ENCODE results near the gene ANO7.

The ANO7 gene

GRCh38 chr2:241188361-241189092 is at the start of gene ANO7:
TSS of gene ANO7 (plus strand) at chr2:241188677. CDS start at chr2:241190064, 1,387 bp downstream.
- no peak for DNase-seq

GRCh38 chr2:241139531-241140444 is 48.7 kb upstream of the ANO7 start:
- no peak for DNase-seq

GRCh38 chr2:241140445-241140840 is 48.0 kb upstream of the ANO7 start:
- DNase-seq: no peak

- no peak for DNase-seq
Observed at GRCh38 chr2:241141214-241141770, 47.2 kb upstream of the ANO7 start.

GRCh38 chr2:241142063-241142462 is 46.4 kb upstream of the ANO7 start:
- DNase-seq: no peak

GRCh38 chr2:241142593-241142992 is 45.9 kb upstream of the ANO7 start:
- no peak for DNase-seq

- no peak for DNase-seq
Observed at GRCh38 chr2:241146286-241146685, 42.2 kb upstream of the ANO7 start.

GRCh38 chr2:241147336-241147735 is 41.1 kb upstream of the ANO7 start:
- no peak for DNase-seq

GRCh38 chr2:241148239-241148638 is 40.2 kb upstream of the ANO7 start:
- no peak for DNase-seq

- peak; percentile 88 to 91 for DNase-seq
Observed at GRCh38 chr2:241148891-241149674, 39.4 kb upstream of the ANO7 start, which contains the start of gene PASK. TSS of gene PASK (minus strand) at chr2:241149472. CDS start at chr2:241143032, 6,440 bp downstream.

- DNase-seq: no peak
Observed at GRCh38 chr2:241149675-241149924, 38.9 kb upstream of the ANO7 start.

GRCh38 chr2:241149925-241150659 is 38.4 kb upstream of the ANO7 start, which contains the start of gene PPP1R7:
TSS of gene PPP1R7 (plus strand) at chr2:241150467. CDS start at chr2:241150496, 29 bp downstream.
- peak; percentile 90 to 91 for DNase-seq

- DNase-seq: no peak
Observed at GRCh38 chr2:241150660-241151530, 37.6 kb upstream of the ANO7 start.

- DNase-seq: no peak
Observed at GRCh38 chr2:241151934-241152660, 36.4 kb upstream of the ANO7 start.

GRCh38 chr2:241153616-241154015 is 34.9 kb upstream of the ANO7 start:
- DNase-seq: no peak

GRCh38 chr2:241154915-241155314 is 33.6 kb upstream of the ANO7 start:
- DNase-seq: no peak

GRCh38 chr2:241155936-241156335 is 32.5 kb upstream of the ANO7 start:
- no peak for DNase-seq

- peak; percentile 55 to 58 for DNase-seq
Observed at GRCh38 chr2:241156971-241157441, 31.5 kb upstream of the ANO7 start.

GRCh38 chr2:241157841-241158545 is 30.5 kb upstream of the ANO7 start:
- DNase-seq: no peak

- no peak for DNase-seq
Observed at GRCh38 chr2:241158546-241158900, 30.0 kb upstream of the ANO7 start.

Measured in AML-193 (cell line).